ENCODE measurements around the gene UNKL.
A peak's percentile ranks its signal among the peaks of the same experiment; 100 is the strongest.

The UNKL gene

GRCh38 chr16:1430759-1431496 lies 16.4 kb upstream of the UNKL start, which contains the start of gene PERCC1:
Gene PERCC1, plus strand, starts transcription at chr16:1431078. Its CDS starts 1,516 bp downstream, at chr16:1432594.
- DNase-seq (ENCODE audit: low spot score) = no peak

- DNase-seq (ENCODE audit: low spot score) = no peak
Measured at GRCh38 chr16:1430214-1430758, 15.8 kb upstream of the UNKL start.

GRCh38 chr16:1429631-1430030 lies 15.1 kb upstream of the UNKL start:
- DNase-seq (ENCODE audit: low spot score) = no peak

- DNase-seq (ENCODE audit: low spot score) = no peak
Measured at GRCh38 chr16:1429012-1429411, 14.5 kb upstream of the UNKL start.

GRCh38 chr16:1428511-1428910 lies 14.0 kb upstream of the UNKL start:
- no peak for DNase-seq (ENCODE audit: low spot score)

GRCh38 chr16:1427473-1428461 lies 13.3 kb upstream of the UNKL start:
- DNase-seq (ENCODE audit: low spot score) = no peak

- no peak for DNase-seq (ENCODE audit: low spot score)
Measured at GRCh38 chr16:1426734-1427471, 12.4 kb upstream of the UNKL start.

- no peak for DNase-seq (ENCODE audit: low spot score)
Measured at GRCh38 chr16:1425616-1426370, 11.3 kb upstream of the UNKL start.

- DNase-seq (ENCODE audit: low spot score) = no peak
Measured at GRCh38 chr16:1424028-1424427, 9.5 kb upstream of the UNKL start.

GRCh38 chr16:1422076-1422475 lies 7.6 kb upstream of the UNKL start:
- DNase-seq (ENCODE audit: low spot score) = no peak

GRCh38 chr16:1420111-1420539 lies 5.6 kb upstream of the UNKL start:
- DNase-seq (ENCODE audit: low spot score) = no peak

- no peak for DNase-seq (ENCODE audit: low spot score)
Measured at GRCh38 chr16:1416521-1416941, 2.0 kb upstream of the UNKL start.

- peak; percentile 81 for DNase-seq (ENCODE audit: low spot score)
Measured at GRCh38 chr16:1413684-1414531, 596 bp downstream of the UNKL start.

- DNase-seq (ENCODE audit: low spot score) = no peak
Measured at GRCh38 chr16:1412847-1413246, 1.7 kb downstream of the UNKL start.

GRCh38 chr16:1408171-1408837 lies 6.2 kb downstream of the UNKL start:
- DNase-seq (ENCODE audit: low spot score) = peak; percentile 99

- peak; percentile 65 for DNase-seq (ENCODE audit: low spot score)
Measured at GRCh38 chr16:1407753-1408152, 6.8 kb downstream of the UNKL start.

GRCh38 chr16:1403733-1404132 lies 10.8 kb downstream of the UNKL start:
- DNase-seq (ENCODE audit: low spot score) = no peak

- DNase-seq (ENCODE audit: low spot score) = no peak
Measured at GRCh38 chr16:1403036-1403435, 11.5 kb downstream of the UNKL start.

GRCh38 chr16:1401758-1402154 lies 12.7 kb downstream of the UNKL start:
- no peak for DNase-seq (ENCODE audit: low spot score)
